ENCODE data around the gene METTL26.

DNA sequence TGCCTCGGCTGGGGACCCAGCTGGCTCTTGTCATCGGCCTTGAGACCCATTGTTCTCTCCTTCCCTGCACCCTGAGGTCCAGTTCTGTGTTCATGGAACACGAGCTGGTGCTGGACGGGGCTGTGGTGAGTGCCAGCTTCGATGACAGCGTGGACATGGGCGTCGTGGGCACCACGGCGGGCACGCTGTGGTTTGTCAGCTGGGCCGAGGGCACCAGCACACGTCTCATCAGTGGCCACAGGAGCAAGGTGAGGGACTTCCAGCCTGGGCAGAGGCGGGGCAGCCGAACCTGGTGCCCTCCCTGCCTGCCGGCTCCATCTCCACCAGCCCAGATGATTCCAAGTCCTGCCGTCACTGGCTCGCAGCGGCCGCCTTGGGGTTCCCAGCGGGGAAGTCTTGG is 26.5 kb upstream of the METTL26 start:
- no peak for TF ChIP-seq TAF1 (IDR thresholded peaks at IDR 0.05; ENCODE audit: low read depth, low read length)
- TF ChIP-seq POLR2AphosphoS5 (IDR thresholded peaks at IDR 0.05; ENCODE audit: low read depth, low read length), result no peak
- no peak for TF ChIP-seq POLR2A (IDR thresholded peaks at IDR 0.05; ENCODE audit: low read depth, low read length)
- TF ChIP-seq PAX5 (IDR thresholded peaks at IDR 0.05; ENCODE audit: insufficient read depth, low read length, severe bottlenecking), result no peak
- no peak for TF ChIP-seq SPI1 (IDR thresholded peaks at IDR 0.05; ENCODE audit: low read depth, low read length)

Data from GM12891 (cell line).